ENCODE results near the gene A4GALT.
"Not testable (repeated sequence)": the region's sequence is repeated elsewhere in the genome, so short reads cannot be mapped to it uniquely, and the experiment has no call there.

Gene A4GALT

GRCh38 chr22:42679691-42680090, 41.0 kb downstream of the A4GALT start:
- Histone ChIP-seq H3K27ac (no peak overlapping the region), H3K27me3 (peaks cover 5% of the 10 kb centered on the region), H3K4me3 (ENCODE audit: low read depth in 1 of 2, low read length in 1 of 2) (no peak overlapping the region), H3K9me3 (no peaks in the 10 kb centered on the region), H3K4me1 (ENCODE audit: control insufficient read depth in 1 of 2, insufficient read depth in 1 of 2, low read depth in 1 of 2, low read length in 1 of 2) (no peaks in the 10 kb centered on the region), H3K36me3 (no peaks in the 10 kb centered on the region)
- TF ChIP-seq, protein P1, sequence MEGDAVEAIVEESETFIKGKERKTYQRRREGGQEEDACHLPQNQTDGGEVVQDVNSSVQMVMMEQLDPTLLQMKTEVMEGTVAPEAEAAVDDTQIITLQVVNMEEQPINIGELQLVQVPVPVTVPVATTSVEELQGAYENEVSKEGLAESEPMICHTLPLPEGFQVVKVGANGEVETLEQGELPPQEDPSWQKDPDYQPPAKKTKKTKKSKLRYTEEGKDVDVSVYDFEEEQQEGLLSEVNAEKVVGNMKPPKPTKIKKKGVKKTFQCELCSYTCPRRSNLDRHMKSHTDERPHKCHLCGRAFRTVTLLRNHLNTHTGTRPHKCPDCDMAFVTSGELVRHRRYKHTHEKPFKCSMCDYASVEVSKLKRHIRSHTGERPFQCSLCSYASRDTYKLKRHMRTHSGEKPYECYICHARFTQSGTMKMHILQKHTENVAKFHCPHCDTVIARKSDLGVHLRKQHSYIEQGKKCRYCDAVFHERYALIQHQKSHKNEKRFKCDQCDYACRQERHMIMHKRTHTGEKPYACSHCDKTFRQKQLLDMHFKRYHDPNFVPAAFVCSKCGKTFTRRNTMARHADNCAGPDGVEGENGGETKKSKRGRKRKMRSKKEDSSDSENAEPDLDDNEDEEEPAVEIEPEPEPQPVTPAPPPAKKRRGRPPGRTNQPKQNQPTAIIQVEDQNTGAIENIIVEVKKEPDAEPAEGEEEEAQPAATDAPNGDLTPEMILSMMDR (IDR thresholded peaks at IDR 0.05) = no peak

- peaks cover 5% of the 10 kb centered on the region for H3K27me3 ChIP-seq
- H3K36me3 ChIP-seq = no peaks in the 10 kb centered on the region
- TF ChIP-seq, protein P1 (IDR thresholded peaks at IDR 0.05) = no peak
- no peaks in the 10 kb centered on the region for H3K9me3 ChIP-seq
- H3K4me3 ChIP-seq (ENCODE audit: low read depth in 1 of 2, low read length in 1 of 2) = no peak overlapping the region
- no peak overlapping the region for H3K27ac ChIP-seq
- H3K4me1 ChIP-seq (ENCODE audit: control insufficient read depth in 1 of 2, insufficient read depth in 1 of 2, low read depth in 1 of 2, low read length in 1 of 2) = no peaks in the 10 kb centered on the region
Observed at GRCh38 chr22:42678894-42679293, 41.8 kb downstream of the A4GALT start.

DNA sequence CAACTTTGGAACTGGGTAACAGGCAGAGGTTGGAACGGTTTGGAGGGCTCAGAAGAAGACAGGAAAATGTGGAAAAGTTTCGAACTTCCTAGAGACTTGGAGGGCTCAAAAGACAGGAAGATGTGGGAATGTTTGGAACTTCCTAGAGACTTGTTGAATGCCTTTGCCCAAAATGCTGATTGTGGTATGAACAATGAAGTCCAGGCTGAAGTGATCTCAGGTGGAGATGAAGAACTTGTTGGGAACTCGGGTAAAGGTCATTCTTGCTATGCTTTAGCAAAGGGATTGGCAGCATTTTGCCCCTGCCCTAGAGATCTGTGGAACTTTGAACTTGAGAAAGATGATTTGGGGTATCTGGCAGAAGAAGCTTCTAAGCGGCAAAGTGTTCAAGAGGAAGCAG, 42.7 kb downstream of the A4GALT start:
- not testable (repeated sequence) for H3K27me3 ChIP-seq; H3K4me1 ChIP-seq (ENCODE audit: control insufficient read depth in 1 of 2, insufficient read depth in 1 of 2, low read depth in 1 of 2, low read length in 1 of 2); H3K4me3 ChIP-seq (ENCODE audit: low read depth in 1 of 2, low read length in 1 of 2); H3K36me3 ChIP-seq; H3K27ac ChIP-seq; H3K9me3 ChIP-seq

GRCh38 chr22:42676059-42676607, 44.5 kb downstream of the A4GALT start:
- peaks cover 5% of the 10 kb centered on the region for H3K27me3 ChIP-seq
- TF ChIP-seq, protein P1 (IDR thresholded peaks at IDR 0.05) = no peak
- no peak overlapping the region for H3K4me3 ChIP-seq (ENCODE audit: low read depth in 1 of 2, low read length in 1 of 2)
- H3K4me1 ChIP-seq (ENCODE audit: control insufficient read depth in 1 of 2, insufficient read depth in 1 of 2, low read depth in 1 of 2, low read length in 1 of 2) = peaks cover 5 to 9% of the 10 kb centered on the region in 2 experiments
- no peak overlapping the region for H3K27ac ChIP-seq
- no peaks in the 10 kb centered on the region for H3K36me3 ChIP-seq
- H3K9me3 ChIP-seq = no peaks in the 10 kb centered on the region

DNA sequence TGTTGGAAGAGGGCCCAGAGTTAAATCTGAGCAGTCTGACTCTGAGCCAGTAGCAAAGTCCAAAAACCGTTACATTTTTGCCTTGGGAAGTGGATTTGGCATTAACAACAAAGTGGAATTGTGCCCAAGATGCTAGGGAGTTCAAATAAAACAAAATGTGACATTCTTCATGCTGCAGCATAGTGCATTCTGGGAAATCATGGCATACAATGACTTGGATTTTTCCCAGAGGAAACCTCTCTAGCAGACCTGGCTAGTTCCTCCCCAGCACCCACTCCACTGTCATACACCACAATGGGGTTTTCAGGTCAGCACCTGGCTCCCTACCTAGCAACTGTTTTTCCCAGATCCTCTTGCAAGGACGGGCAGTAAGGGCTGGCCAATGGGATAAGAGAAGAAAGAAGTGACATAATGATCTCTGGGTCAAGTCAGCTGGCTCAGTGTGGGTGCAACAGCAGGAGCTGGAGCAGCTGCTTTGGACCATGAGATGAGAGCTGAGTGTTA, 46.7 kb downstream of the A4GALT start:
- no peak overlapping the region for H3K27ac ChIP-seq
- H3K36me3 ChIP-seq = no peaks in the 10 kb centered on the region
- TF ChIP-seq, protein P1 (IDR thresholded peaks at IDR 0.05) = no peak
- H3K4me3 ChIP-seq (ENCODE audit: low read depth in 1 of 2, low read length in 1 of 2) = no peak overlapping the region
- peaks cover 5% of the 10 kb centered on the region for H3K27me3 ChIP-seq
- H3K9me3 ChIP-seq = no peaks in the 10 kb centered on the region
- H3K4me1 ChIP-seq (ENCODE audit: control insufficient read depth in 1 of 2, insufficient read depth in 1 of 2, low read depth in 1 of 2, low read length in 1 of 2) = peaks cover 6 to 15% of the 10 kb centered on the region in 2 experiments

DNA sequence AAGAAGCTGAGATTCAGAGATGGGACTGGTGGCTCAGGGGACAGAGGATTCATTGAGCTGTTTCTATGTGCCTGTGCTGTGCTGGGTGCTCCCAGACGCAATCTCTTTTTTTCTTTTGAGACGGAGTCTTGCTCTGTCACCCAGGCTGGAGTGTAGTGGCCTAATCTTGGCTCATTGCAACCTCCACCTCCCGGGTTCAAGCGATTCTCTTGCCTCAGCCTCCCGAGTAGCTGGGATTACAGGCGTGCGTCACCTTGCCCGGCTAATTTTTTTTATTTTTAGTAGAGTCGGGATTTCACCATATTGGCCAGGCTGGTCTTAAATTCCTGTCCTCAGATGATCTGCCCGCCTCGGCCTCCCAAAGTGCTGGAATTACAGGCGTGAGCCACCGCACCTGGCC, 47.6 kb downstream of the A4GALT start:
- not testable (repeated sequence) for H3K36me3 ChIP-seq; H3K4me3 ChIP-seq (ENCODE audit: low read depth in 1 of 2, low read length in 1 of 2); H3K27me3 ChIP-seq; H3K9me3 ChIP-seq; H3K27ac ChIP-seq
- H3K4me1 ChIP-seq (ENCODE audit: control insufficient read depth in 1 of 2, insufficient read depth in 1 of 2, low read depth in 1 of 2, low read length in 1 of 2) = peaks cover 6 to 15% of the 10 kb centered on the region in 2 experiments

All from neutrophil (primary cell).